ENCODE measurements around the gene CFAP90.

CFAP90 gene

GRCh38 chr5:7845557-7845956, 5.4 kb downstream of the CFAP90 start:
- no peak for DNase-seq (ENCODE audit: extremely low read depth, low read depth)
- TF ChIP-seq CTCF (IDR thresholded peaks at IDR 0.05; ENCODE audit: low read depth, low read length) = no peak

- DNase-seq (ENCODE audit: extremely low read depth, low read depth) = no peak
- TF ChIP-seq CTCF (IDR thresholded peaks at IDR 0.05; ENCODE audit: low read depth, low read length) = no peak
Observed at GRCh38 chr5:7844901-7845300, 6.0 kb downstream of the CFAP90 start.

DNA sequence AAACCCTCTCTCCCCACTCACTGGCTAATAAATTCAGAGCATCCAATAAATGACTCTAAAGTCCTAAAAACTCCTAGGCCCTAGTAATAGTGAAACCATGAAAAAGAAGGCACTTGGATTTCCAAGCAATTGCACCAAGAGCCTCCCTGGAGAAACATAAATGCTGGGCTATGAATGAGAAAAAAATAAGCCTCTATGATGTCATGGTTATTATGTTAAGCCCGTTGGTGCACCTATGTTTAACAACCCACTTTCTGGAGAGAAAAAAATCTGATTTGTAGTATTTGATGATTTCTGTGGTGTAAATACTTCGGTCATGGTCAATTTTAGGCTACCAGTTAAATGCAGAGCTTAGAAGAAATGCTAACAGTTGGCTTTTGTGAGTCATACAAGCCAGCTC, 8.4 kb downstream of the CFAP90 start:
- DNase-seq (ENCODE audit: extremely low read depth, low read depth) = no peak
- no peak for TF ChIP-seq CTCF (IDR thresholded peaks at IDR 0.05; ENCODE audit: low read depth, low read length)

DNA sequence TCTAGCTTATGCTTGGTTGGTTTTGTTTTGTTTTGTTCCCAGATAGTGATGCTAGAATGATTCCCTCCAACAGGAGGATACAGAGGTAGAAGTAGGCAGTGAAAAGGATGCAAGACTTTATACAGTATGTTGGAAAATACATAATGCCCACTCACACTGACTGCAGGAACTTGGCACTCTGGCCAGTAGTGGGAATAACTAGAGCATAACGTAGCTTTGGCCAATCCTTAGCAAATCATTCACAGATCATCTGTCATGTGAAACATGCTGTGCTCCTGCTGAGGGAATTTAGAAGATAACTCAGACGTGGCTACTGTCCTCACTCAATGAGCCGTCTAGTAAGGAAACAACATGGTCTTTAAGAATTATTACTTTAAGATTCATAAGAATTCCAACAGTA, 13.5 kb downstream of the CFAP90 start:
- no peak for TF ChIP-seq CTCF (IDR thresholded peaks at IDR 0.05; ENCODE audit: low read depth, low read length)

GRCh38 chr5:7834982-7835381, 16.0 kb downstream of the CFAP90 start:
- DNase-seq (ENCODE audit: extremely low read depth, low read depth) = no peak
- TF ChIP-seq CTCF (IDR thresholded peaks at IDR 0.05; ENCODE audit: low read depth, low read length) = no peak

More for the DNA sequence above, 13.5 kb downstream of the CFAP90 start:
- no peak for DNase-seq (ENCODE audit: extremely low read depth, low read depth)

DNA sequence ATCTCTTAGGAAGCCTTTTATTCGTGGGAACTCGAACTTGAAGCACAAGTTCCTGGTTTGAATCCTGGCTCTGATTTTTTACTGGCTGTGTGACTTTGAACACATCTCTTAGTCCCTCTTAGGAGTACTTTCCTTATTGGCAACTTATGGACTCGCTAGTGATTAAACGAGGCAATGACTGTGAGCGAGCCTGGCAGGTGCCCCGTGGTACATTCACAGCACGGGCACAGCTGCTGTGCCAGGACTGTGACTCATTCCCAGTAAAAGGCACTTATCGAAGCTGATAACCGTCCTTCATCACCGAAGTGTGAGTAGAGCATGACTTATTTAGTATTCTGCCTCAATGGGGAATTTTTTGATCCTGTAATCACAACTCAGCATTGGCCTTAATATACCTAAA, 22.7 kb downstream of the CFAP90 start:
- DNase-seq (ENCODE audit: extremely low read depth, low read depth) = no peak
- TF ChIP-seq CTCF (IDR thresholded peaks at IDR 0.05; ENCODE audit: low read depth, low read length) = no peak

DNA sequence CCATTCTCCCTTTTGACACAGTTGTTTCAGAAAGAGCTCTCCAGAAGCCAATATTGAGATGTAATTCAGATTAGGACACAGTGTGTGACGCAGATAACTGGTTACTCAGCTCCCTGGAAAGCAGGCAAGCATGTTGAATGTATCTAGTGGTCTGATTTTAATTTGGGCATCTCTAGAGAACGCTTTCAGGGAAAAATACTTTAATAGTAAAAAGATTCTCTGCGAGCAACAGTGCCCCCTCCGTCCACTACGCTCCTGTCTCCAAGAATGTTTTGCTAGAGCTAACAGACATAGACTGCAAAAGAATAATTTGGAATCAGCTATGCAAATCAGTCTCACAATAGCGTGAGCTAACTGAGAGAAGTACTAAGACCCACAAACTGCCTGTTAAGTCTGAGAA, 23.3 kb downstream of the CFAP90 start:
- peak; percentile 36 for TF ChIP-seq CTCF (IDR thresholded peaks at IDR 0.05; ENCODE audit: low read depth, low read length)
- DNase-seq (ENCODE audit: extremely low read depth, low read depth) = no peak
